Glomerular endothelial cell (primary cell): ENCODE measurements around the gene LRRC2. TPM values are rescaled to one million over a fixed set of nuclear protein-coding genes. Genes with fewer than 3 reads are reported as not detected.
A peak's percentile ranks its signal among the peaks of the same experiment; 100 is the strongest.
"Not testable (repeated sequence)": the region's sequence is repeated elsewhere in the genome, so short reads cannot be mapped to it uniquely, and the experiment has no call there.

Source experiments
- DNase-seq: peaks from one replicate; pipeline ENCODE4 v3.0.0-alpha.2; 2011; ENCODE audit warnings: low read depth, low spot score; ENCODE audit errors: extremely low read depth
- total RNA-seq: library from RNA; depleted of rRNA; stranded (reverse); fragments of >200 nt; gene quantifications from 2 replicates; pipeline ENCODE4 v1.2.3, GENCODE V29; 2015

LRRC2 gene
- total RNA-seq, 1 donor from 2014 or later = 0.41 TPM

GRCh38 chr3:46536758-46537157, 29.3 kb downstream of the LRRC2 start:
- no peak for DNase-seq

GRCh38 chr3:46535746-46536145, 30.4 kb downstream of the LRRC2 start:
- no peak for DNase-seq

- no peak for DNase-seq
Observed at GRCh38 chr3:46533091-46533490, 33.0 kb downstream of the LRRC2 start.

GRCh38 chr3:46527239-46527638, 38.9 kb downstream of the LRRC2 start:
- no peak for DNase-seq

- no peak for DNase-seq
Observed at GRCh38 chr3:46524832-46525231, 41.3 kb downstream of the LRRC2 start.

GRCh38 chr3:46524008-46524407, 42.1 kb downstream of the LRRC2 start:
- no peak for DNase-seq

- no peak for DNase-seq
Observed at GRCh38 chr3:46523556-46523955, 42.5 kb downstream of the LRRC2 start.

- DNase-seq = not testable (repeated sequence)
Observed at GRCh38 chr3:46522201-46522600, 43.9 kb downstream of the LRRC2 start.

- DNase-seq = no peak
Observed at GRCh38 chr3:46521096-46521495, 45.0 kb downstream of the LRRC2 start.

GRCh38 chr3:46520531-46520930, 45.6 kb downstream of the LRRC2 start:
- DNase-seq = no peak

- no peak for DNase-seq
Observed at GRCh38 chr3:46519952-46520351, 46.1 kb downstream of the LRRC2 start.

GRCh38 chr3:46517784-46518181, 48.3 kb downstream of the LRRC2 start:
- no peak for DNase-seq

- DNase-seq = peak; percentile 83
Observed at GRCh38 chr3:46517016-46517783, 48.9 kb downstream of the LRRC2 start.

- DNase-seq = no peak
Observed at GRCh38 chr3:46516521-46516920, 49.6 kb downstream of the LRRC2 start.

- no peak for DNase-seq
Observed at GRCh38 chr3:46512191-46512749, 53.8 kb downstream of the LRRC2 start.

GRCh38 chr3:46509661-46510187, 56.4 kb downstream of the LRRC2 start:
- DNase-seq = no peak

GRCh38 chr3:46508850-46509591, 57.1 kb downstream of the LRRC2 start:
- no peak for DNase-seq

GRCh38 chr3:46506526-46506925, 59.6 kb downstream of the LRRC2 start:
- DNase-seq = no peak

- DNase-seq = no peak
Observed at GRCh38 chr3:46505953-46506352, 60.1 kb downstream of the LRRC2 start.

- no peak for DNase-seq
Observed at GRCh38 chr3:46504789-46505188, 61.3 kb downstream of the LRRC2 start.

GRCh38 chr3:46503200-46503874, 62.8 kb downstream of the LRRC2 start:
- DNase-seq = no peak
